ENCODE data around the gene IL26.

Gene IL26

DNA sequence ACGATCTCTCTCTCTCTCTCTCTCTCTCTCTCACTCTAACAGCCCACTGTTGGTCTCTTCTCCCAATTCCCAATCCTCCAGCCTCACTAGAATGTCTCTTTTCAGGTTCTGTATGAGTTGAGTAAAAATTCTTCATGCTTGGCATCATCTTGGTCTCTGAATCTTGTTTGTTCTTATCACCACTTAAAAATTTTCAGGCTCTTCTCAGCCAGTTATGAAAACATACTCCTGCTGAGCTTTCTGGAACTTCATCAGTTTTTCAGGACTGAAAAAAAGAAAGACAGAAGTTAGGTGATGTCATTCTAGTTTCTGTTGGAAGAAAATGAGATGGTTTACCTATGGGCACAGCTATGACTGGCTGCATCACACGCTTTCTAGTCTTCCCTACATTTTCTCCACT lies 39.2 kb upstream of the IL26 start:
- no peak for DNase-seq (ENCODE audit: low read depth in 1 of 2, low spot score in 1 of 2)
- no peak for TF ChIP-seq GABPA (IDR thresholded peaks at IDR 0.05; ENCODE audit: low read depth)
- TF ChIP-seq, protein P1, sequence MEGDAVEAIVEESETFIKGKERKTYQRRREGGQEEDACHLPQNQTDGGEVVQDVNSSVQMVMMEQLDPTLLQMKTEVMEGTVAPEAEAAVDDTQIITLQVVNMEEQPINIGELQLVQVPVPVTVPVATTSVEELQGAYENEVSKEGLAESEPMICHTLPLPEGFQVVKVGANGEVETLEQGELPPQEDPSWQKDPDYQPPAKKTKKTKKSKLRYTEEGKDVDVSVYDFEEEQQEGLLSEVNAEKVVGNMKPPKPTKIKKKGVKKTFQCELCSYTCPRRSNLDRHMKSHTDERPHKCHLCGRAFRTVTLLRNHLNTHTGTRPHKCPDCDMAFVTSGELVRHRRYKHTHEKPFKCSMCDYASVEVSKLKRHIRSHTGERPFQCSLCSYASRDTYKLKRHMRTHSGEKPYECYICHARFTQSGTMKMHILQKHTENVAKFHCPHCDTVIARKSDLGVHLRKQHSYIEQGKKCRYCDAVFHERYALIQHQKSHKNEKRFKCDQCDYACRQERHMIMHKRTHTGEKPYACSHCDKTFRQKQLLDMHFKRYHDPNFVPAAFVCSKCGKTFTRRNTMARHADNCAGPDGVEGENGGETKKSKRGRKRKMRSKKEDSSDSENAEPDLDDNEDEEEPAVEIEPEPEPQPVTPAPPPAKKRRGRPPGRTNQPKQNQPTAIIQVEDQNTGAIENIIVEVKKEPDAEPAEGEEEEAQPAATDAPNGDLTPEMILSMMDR (IDR thresholded peaks at IDR 0.05; ENCODE audit: insufficient read depth, low read length), result no peak
- TF ChIP-seq SPI1 (IDR thresholded peaks at IDR 0.05; ENCODE audit: borderline replicate concordance, low read depth), result no peak
- TF ChIP-seq POLR2AphosphoS5 (IDR thresholded peaks at IDR 0.05; ENCODE audit: low read depth), result no peak
- no peak for TF ChIP-seq REST (IDR thresholded peaks at IDR 0.05; ENCODE audit: insufficient replicate concordance, low read depth)
- Histone ChIP-seq H3K4me3 (replicated peaks; ENCODE audit: insufficient read depth, low read length) (no peak overlapping the region), H3K27ac (replicated peaks) (no peak overlapping the region), H3K27me3 (ENCODE audit: insufficient read depth, poor library complexity, severe bottlenecking) (no peaks in the 10 kb centered on the region)

DNA sequence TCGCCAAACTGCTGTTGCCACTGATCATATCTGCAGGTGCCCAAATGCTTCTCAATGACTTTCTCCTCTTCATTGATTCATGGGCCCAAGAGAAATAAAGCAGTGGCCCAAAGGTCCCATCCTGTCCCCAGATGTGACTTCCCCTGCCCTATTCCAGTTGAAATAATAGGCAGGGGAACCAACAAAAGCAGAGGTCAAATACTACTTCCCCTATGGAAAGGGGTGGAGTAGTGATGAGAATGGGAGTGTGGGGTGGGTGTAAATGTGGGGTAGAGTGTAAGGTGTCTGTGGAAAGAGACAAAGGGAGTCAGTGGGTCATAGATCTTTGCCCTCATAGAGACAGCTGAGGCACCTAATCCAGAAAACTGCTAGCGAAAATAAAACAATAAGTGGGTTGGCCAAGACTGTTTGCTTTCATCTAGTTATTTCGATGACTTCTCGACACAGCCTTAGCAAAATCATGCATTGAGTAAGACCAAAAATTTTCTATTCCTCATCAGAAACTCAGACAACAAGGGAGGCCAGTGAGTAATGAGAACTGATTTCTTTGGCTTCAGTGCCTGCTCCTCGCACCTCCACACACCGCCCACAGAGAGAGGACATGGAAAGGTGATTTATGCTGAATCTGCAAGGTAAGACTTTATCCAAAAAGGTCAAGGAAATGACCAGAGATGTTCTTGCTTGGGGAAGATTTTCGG lies 38.7 kb upstream of the IL26 start:
- Histone ChIP-seq H3K27me3 (ENCODE audit: insufficient read depth, poor library complexity, severe bottlenecking) (no peaks in the 10 kb centered on the region), H3K4me3 (replicated peaks; ENCODE audit: insufficient read depth, low read length) (no peak overlapping the region), H3K27ac (replicated peaks) (no peak overlapping the region)
- no peak for DNase-seq (ENCODE audit: low read depth in 1 of 2, low spot score in 1 of 2)
- TF ChIP-seq GABPA (IDR thresholded peaks at IDR 0.05; ENCODE audit: low read depth), result no peak
- TF ChIP-seq POLR2AphosphoS5 (IDR thresholded peaks at IDR 0.05; ENCODE audit: low read depth), result no peak
- no peak for TF ChIP-seq REST (IDR thresholded peaks at IDR 0.05; ENCODE audit: insufficient replicate concordance, low read depth)
- TF ChIP-seq, protein P1 (IDR thresholded peaks at IDR 0.05; ENCODE audit: insufficient read depth, low read length), result no peak
- TF ChIP-seq SPI1 (IDR thresholded peaks at IDR 0.05; ENCODE audit: borderline replicate concordance, low read depth), result no peak

GRCh38 chr12:68263366-68263765 lies 37.8 kb upstream of the IL26 start:
- H3K4me3 ChIP-seq (replicated peaks; ENCODE audit: insufficient read depth, low read length), result no peak overlapping the region
- H3K27me3 ChIP-seq (ENCODE audit: insufficient read depth, poor library complexity, severe bottlenecking), result no peaks in the 10 kb centered on the region
- no peak overlapping the region for H3K27ac ChIP-seq (replicated peaks)
- no peak for DNase-seq (ENCODE audit: low read depth in 1 of 2, low spot score in 1 of 2)
- TF ChIP-seq GABPA (IDR thresholded peaks at IDR 0.05; ENCODE audit: low read depth) (no peak), POLR2AphosphoS5 (IDR thresholded peaks at IDR 0.05; ENCODE audit: low read depth) (no peak), REST (IDR thresholded peaks at IDR 0.05; ENCODE audit: insufficient replicate concordance, low read depth) (no peak), SPI1 (IDR thresholded peaks at IDR 0.05; ENCODE audit: borderline replicate concordance, low read depth) (no peak)
- TF ChIP-seq, protein P1 (IDR thresholded peaks at IDR 0.05; ENCODE audit: insufficient read depth, low read length), result no peak

Measured in HL-60 (cell line).